NCI-H226 (cell line): Measurements from ENCODE around the gene ACTN4.
A peak's percentile ranks its signal among the peaks of the same experiment; 100 is the strongest.
"Not testable (repeated sequence)": the region's sequence is repeated elsewhere in the genome, so short reads cannot be mapped to it uniquely, and the experiment has no call there.

ENCODE experiments used
- DNase-seq: peaks from one replicate; pipeline ENCODE4 v3.0.0-alpha.2; 2015

Gene ACTN4

GRCh38 chr19:38647368-38647965 lies at the start of gene ACTN4:
ACTN4 (plus strand) TSS chr19:38647649; CDS start chr19:38647746, 97 bp downstream.
- peak; percentile 88 for DNase-seq

DNA sequence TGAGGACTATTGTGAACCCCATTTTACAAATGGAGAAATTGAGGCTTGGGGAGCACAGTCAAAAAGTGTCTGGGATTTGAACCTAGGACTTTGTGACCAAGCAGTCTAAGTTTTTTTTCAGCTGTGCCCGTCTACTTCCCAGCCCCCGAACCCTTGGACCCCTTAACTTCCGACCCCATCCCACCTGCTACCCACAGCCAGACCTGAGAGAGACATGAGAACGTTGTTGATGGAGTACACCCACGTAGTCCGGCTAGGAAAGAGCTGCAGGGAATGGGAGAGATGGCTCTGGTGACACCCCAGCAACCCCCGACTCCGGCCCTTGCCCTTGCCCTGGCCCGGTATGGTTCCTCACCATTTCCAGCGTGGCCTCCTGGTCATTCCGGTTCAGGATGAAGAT lies 47.7 kb upstream of the ACTN4 start:
- DNase-seq, result no peak

DNA sequence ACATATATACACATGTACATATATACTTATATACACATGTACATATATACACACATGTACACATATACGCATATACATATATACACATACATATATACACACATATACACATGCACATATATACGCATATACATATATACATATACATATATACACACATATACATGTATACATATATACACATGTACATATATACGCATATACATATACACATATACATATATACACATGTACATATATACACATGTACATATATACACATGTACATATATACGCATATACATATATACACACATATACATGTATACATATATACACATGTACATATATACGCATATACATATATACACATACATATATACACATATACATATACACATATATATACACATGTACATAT lies 44.6 kb upstream of the ACTN4 start:
- not testable (repeated sequence) for DNase-seq

GRCh38 chr19:38606131-38606530 lies 41.3 kb upstream of the ACTN4 start:
- DNase-seq, result no peak

- no peak for DNase-seq
Observed at GRCh38 chr19:38614289-38614688, 33.2 kb upstream of the ACTN4 start.

GRCh38 chr19:38615007-38615581 lies 32.4 kb upstream of the ACTN4 start:
- no peak for DNase-seq

DNA sequence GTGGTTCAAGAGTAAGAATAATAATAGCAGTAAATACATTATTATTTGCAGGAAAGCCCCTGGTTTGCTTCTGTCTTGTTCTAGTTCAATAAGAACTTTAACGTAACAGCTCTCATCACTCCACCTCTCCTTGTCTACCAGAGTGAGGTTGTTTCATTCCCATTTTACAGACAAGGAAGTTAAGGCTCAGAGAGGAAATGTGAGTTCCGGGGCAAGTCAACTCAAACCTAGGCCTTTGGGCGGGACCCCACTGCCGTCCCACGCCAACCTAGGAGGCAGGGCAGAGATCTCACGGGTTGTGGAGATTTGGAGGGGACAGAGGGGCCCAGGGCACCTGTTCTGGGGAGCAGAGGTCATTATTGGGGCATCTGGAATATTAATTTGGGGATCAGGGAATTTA lies 31.2 kb upstream of the ACTN4 start:
- no peak for DNase-seq

DNA sequence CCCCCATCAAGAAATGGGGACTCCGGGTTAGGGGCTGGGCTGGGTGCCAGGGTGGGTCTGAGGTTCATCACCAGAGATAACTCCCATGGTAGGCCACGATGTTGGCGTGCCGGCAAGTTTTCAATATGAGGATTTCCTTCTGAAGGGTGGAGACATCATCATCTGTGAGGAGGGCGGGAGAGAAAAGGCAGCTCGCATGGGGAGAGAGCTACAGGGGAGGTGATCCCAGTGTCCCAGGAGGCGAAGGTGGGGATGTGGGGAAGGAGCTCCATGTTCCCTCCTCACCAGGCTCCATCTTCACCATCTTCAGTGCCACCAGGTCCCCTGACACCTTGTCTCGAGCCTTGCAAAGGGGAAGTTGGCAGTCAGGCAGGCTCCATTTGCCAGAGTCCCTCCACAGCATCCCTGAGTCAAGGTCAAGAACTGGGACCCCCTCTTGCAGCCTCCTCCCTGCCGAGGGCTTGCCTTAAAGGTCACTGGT lies 30.1 kb upstream of the ACTN4 start:
- no peak for DNase-seq

GRCh38 chr19:38617764-38618589 lies 29.5 kb upstream of the ACTN4 start, which contains the start of gene MAP4K1:
MAP4K1 (minus strand) TSS chr19:38617953; CDS start chr19:38617895, 58 bp downstream.
- no peak for DNase-seq

DNA sequence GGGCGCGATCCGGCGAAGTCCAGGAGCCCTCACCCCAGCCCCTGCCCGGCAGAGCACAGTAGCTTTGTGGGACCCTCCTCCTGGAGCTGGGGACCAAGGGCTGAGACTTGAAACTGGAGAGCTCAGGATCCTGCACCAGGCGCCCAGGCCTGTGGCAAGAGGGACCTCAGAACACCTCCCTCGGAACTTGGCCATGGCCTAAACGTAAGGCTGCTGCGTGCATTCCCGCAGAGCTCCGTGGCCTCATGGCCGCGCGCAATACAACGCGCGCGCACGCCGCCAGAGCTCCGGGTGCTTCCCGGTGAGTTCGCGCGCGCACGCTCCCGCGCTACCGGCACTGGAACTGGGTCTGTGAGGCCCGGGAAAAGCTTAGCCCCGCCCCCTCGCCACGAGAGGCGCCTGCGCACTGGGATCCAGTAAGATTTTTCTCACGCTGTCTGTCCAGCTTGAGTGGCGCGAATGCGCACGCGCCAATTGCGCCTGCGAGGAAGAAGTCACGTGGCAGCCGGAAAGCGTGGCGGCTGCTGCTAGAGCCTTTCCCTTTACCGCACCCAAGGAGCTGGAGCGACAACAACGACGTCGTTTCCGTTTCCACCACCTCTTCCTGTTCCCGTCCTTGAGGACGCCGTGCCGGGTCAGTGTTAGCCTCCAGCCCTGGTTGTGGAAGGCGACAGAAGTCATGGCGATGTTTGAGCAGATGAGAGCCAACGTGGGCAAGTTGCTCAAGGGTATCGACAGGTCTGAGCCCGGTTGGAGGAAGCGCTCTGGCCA lies 28.7 kb upstream of the ACTN4 start, which contains the start of gene EIF3K:
TSS of gene EIF3K (plus strand) at position 599 of the 771 bp plus-strand sequence. CDS start at position 680, 81 bp downstream.
- DNase-seq, result peak; percentile 96

- no peak for DNase-seq
Observed at GRCh38 chr19:38619361-38620174, 27.9 kb upstream of the ACTN4 start.

DNA sequence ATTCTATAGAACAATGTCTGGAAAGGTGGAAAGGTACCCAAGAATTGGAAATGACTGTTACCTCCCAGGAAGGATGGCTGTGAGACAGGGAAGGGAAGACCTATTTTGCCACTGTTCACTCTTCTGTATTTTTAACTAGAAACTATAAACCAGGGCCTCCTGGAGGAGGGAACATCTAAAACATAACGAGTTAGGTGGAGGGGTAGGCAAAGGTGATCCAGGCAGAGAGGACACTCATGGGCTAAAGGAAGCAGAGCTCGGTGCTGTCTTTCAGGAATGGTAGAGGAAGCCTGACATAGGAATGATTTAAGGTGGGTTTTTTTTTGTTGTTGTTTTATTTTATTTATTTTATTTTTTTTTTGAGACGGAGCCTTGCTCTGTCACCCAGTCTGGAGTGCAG lies 22.6 kb upstream of the ACTN4 start:
- no peak for DNase-seq

- DNase-seq, result no peak
Observed at GRCh38 chr19:38626401-38626800, 21.0 kb upstream of the ACTN4 start.

- DNase-seq, result no peak
Observed at GRCh38 chr19:38629568-38629967, 17.9 kb upstream of the ACTN4 start.

GRCh38 chr19:38631301-38631700 lies 16.1 kb upstream of the ACTN4 start:
- DNase-seq, result not testable (repeated sequence)

GRCh38 chr19:38631811-38632475 lies 15.5 kb upstream of the ACTN4 start:
- DNase-seq, result not testable (repeated sequence)

DNA sequence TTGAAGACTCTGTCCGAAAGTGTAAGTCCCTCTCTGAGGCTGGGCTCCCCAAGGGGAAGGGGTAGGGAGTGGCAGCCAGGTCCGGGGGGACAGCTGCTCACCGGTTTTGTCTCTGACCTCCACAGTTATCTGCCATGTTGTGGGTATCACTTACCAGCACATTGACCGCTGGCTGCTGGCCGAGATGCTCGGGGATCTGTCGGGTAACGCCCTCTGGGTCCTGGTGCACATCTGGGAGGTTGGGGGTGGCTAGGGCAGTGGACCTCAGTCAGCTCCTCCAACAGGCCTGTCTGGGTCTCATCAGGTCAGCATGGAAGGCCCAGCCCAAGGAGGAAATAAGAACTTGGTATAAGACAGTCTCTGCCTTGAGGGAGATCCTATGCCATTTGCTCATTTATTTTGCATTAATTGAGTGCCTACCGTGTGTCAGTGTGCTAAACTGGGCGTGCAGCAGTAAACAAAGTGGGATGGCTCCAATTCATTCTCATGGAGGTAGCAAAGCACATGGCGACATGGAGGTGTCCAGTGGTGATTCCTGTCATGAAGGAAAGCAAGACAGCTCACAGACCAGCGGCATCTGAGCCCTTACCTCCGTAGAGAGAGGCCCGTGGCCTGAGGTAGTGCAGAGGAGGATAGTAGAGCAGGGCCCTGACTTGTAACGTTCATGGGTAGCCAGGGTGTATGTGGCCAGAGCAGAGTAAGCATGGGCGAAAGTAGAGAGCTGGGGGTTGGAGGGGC lies 14.8 kb upstream of the ACTN4 start:
- DNase-seq, result no peak

DNA sequence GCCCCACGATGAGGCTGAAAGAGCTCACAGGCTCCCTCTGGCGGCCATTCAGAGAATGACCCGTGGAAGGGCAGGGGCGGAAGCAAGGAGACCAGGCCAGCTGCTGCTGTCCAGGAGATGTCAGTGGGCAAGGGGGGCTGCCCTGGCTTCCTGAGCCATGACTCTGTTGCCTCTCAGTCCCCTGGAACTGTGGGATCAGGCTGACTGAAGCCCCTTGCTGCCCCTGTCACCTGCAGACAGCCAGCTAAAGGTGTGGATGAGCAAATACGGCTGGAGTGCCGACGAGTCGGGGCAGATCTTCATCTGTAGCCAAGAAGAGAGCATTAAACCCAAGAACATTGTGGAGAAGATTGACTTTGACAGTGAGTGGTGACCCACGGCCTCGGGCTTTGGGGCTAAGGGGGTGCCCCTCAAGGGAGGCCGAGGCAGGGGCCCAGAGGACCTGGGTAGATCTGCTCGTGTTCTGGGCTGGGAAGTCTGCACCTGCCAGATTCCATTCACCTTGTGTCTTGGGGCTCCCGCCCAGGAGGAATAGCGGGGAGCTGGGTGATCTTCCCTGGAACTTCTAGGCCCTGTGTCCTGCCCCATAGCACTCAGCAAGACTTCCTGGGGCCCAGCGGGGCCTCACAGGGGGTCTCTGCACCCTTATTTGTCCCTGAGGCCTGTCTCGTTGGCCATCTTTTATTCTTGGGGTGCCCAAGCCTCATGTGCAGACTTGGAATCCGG lies 12.5 kb upstream of the ACTN4 start:
- peak; percentile 37 for DNase-seq

GRCh38 chr19:38635483-38636399 lies 11.7 kb upstream of the ACTN4 start:
- DNase-seq, result no peak
